Pancreas (tissue), 10 donors: ENCODE measurements around the gene MICB. TPM values are rescaled to one million over a fixed set of nuclear protein-coding genes. Genes with fewer than 3 reads are reported as not detected.

ENCODE experiments used
- ATAC-seq, 4 donors: fragments of 200-7000 bp; cut with Tn5 transposase; one replicate each; pipeline versions ENCODE4 v1.8.0 to v1.9.1; 2020; ENCODE audit warnings: mild to moderate bottlenecking in 4 of 4, moderate library complexity in 4 of 4
- DNase-seq, 6 donors: peaks; one replicate each; pipeline ENCODE4 v3.0.0-alpha.2; 2020
- FAIRE-seq: peaks from 2 replicates; lab custom pipeline; 2012; peaks lifted over from hg19 to GRCh38; lab: Jason Lieb, UNC
- H3K27ac ChIP-seq, 4 donors: fragments of 200-600 bp; sonication (generic); 1 replicate in 3 of 4; 2 replicates in 1 of 4; pipeline versions ENCODE4 v1.5.0 to v1.8.0; 2020
- H3K27me3 ChIP-seq, 4 donors: fragments of 200-600 bp; one replicate each; pipeline ENCODE4 v1.8.0; 2021
- H3K36me3 ChIP-seq, 3 donors: fragments of 200-600 bp; sonication (generic) in 1 of 3; one replicate each; pipeline versions ENCODE4 v1.5.0 to v1.8.0; 2020 to 2021
- H3K4me1 ChIP-seq, 3 donors: fragments of 200-600 bp; one replicate each; pipeline ENCODE4 v1.8.0; 2021
- H3K4me3 ChIP-seq, 4 donors: fragments of 200-600 bp; sonication (generic) in 2 of 4; one replicate each; pipeline versions ENCODE4 v1.5.0 to v1.8.0; 2020 to 2021
- H3K9me3 ChIP-seq, 4 donors: fragments of 200-600 bp; one replicate each; pipeline ENCODE4 v1.8.0; 2021
- CTCF ChIP-seq, 4 donors: fragments of 200-600 bp; sonication (generic) in 3 of 4; IDR thresholded peaks; one replicate each; pipeline versions ENCODE4 v1.5.0 to v1.8.0; 2021; ENCODE audit warnings: antibody characterized with exemption in 4 of 4
- WGBS, 2 donors: extraction: QIAGEN DNeasy Blood & Tissue Kit; methylation state at CpG; one replicate each; pipeline ENCODE4 v1.1.7; 2013; 5-methylcytosine and 5-hydroxymethylcytosine counted together
- intact Hi-C, 3 donors: fragments of 100-400 bp; cut with DNase I; formaldehyde crosslinking; loops; one replicate each; pipeline versions ENCODE4 v1.11.1 to v1.14.2; 2022
- polyA plus RNA-seq, 2 donors: library from polyadenylated mRNA; stranded (reverse); fragments of 200-250 nt; gene quantifications; one replicate each; pipeline ENCODE4 v1.2.3, GENCODE V29; 2013
- total RNA-seq, 6 donors: library from RNA; stranded (reverse); fragmentation: NEBNext Ultra II Directional in 4 of 6; extraction: Animal tissue kit (Norgen Biotek cat#: 25700) in 4 of 6; gene quantifications; one replicate each; pipeline versions ENCODE4 v1.2.1 to v1.2.4, GENCODE V29; 2021 to 2023
- donor health status: healthy with polysubstance abuse.
- donor health status: DM: no; HTN: no; CAD: no; lungs with moderate emphysema.
- donor health status: DM: no; HTN: no; CAD: no.
- donor health status: control.
- donor health status: control.
- donor health status: Bipolar disorder and iron deficiency.
- donor health status: DM: yes; HTN: yes; CAD: no.
- donor health status: DM: no; HTN: no; CAD: no.
- donor health status: DM: no; HTN: no; CAD: no.
- donor health status: DM: yes; HTN: yes; CAD: no.

MICB gene
- total and polyA plus RNA-seq, 8 donors = 0.23 to 1.7 (median 0.51) TPM

GRCh38 chr6:31534011-31534410 lies 36.1 kb downstream of the MICB start:
- ATAC-seq (no peak), FAIRE-seq (no peak), DNase-seq (no peak)
- no peak overlapping the region for H3K27ac ChIP-seq
- 94% methylated on average over 6 of the region's 6 CpGs for WGBS, 2 donors
- no peaks in the 10 kb centered on the region for H3K9me3 ChIP-seq
- TF ChIP-seq CTCF (IDR thresholded peaks at IDR 0.05) = no peak
- H3K36me3 ChIP-seq = peaks cover 17 to 87% (median 59%) of the 10 kb centered on the region in 3 donors
- H3K27me3 ChIP-seq = no peaks in the 10 kb centered on the region
- intact Hi-C loops = no loop called here
- no peak overlapping the region for H3K4me3 ChIP-seq
- H3K4me1 ChIP-seq = peaks cover 8 to 18% (median 15%) of the 10 kb centered on the region in 3 donors

- Histone ChIP-seq H3K4me1 (peaks cover 13 to 21% (median 17%) of the 10 kb centered on the region in 3 donors), H3K4me3 (no peak overlapping the region), H3K27me3 (no peaks in the 10 kb centered on the region), H3K36me3 (peaks cover 17 to 88% (median 60%) of the 10 kb centered on the region in 3 donors), H3K27ac (no peak overlapping the region), H3K9me3 (no peaks in the 10 kb centered on the region)
- intact Hi-C loops = no loop called here
- DNase-seq = no peak
- no peak for TF ChIP-seq CTCF (IDR thresholded peaks at IDR 0.05)
- WGBS, 2 donors = 89% methylated on average over 24 of the region's 24 CpGs
- ATAC-seq = no peak
- no peak for FAIRE-seq
Measured at GRCh38 chr6:31534521-31535040, 36.6 kb downstream of the MICB start.

DNA sequence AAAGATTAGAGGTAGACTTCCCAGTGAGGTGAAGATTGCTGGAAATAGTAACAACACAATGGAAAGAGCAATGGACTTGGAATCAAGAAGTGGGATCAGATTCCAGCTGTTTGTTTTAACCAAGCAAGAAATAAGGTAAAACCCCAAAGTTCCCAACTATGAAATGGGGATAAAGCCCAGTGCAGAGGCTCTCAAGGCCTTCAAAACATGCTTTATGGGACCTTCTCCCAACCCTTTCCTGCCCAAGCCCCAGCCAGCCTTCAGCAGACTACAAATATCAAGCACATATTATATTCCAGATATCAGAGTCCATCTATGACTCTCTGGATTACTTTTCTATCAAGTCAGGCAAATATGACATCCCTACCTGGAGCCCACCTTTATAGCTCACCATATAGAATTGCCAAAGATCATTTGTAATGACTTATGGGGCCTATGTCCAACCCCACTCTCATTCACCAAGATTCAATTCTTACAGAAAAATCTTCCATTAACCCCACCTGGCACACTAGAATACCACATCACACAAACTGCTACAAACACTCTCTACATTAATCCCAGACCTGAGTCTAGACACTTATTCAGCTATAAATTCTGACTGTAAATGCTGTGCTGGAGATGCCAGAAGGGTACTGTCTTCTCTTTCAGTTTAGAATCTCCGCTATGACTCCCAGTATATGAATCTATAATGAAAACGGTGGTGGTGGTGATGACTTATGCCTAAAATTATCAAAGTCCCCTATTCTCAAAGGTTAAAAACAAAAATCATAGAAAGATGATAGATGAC lies 37.8 kb downstream of the MICB start:
- no peak overlapping the region for H3K27ac ChIP-seq
- ATAC-seq (no peak), DNase-seq (no peak), FAIRE-seq (no peak)
- H3K9me3 ChIP-seq = no peaks in the 10 kb centered on the region
- no peaks in the 10 kb centered on the region for H3K27me3 ChIP-seq
- intact Hi-C loops = no loop called here
- H3K36me3 ChIP-seq = peaks cover 17 to 86% (median 61%) of the 10 kb centered on the region in 3 donors
- H3K4me3 ChIP-seq = no peak overlapping the region
- H3K4me1 ChIP-seq = peaks cover 18 to 24% (median 18%) of the 10 kb centered on the region in 3 donors
- 22 to 33% methylated on average over 2 of the region's 2 CpGs for WGBS, 2 donors
- TF ChIP-seq CTCF (IDR thresholded peaks at IDR 0.05) = no peak

- peaks cover 17 to 54% (median 41%) of the 10 kb centered on the region in 3 donors for H3K36me3 ChIP-seq
- peaks cover 22 to 32% (median 22%) of the 10 kb centered on the region in 3 donors for H3K4me1 ChIP-seq
- intact Hi-C loops = no loop called here
- 22 to 30% methylated on average over 6 of the region's 6 CpGs for WGBS, 2 donors
- no peak for TF ChIP-seq CTCF (IDR thresholded peaks at IDR 0.05)
- H3K9me3 ChIP-seq = no peaks in the 10 kb centered on the region
- H3K4me3 ChIP-seq = peak overlapping the region in 2 of 4 donors; percentile 9 to 63
- ATAC-seq (peak in 3 of 4 donors; percentile 24 to 51 (median 35)), FAIRE-seq (no peak), DNase-seq (peak in 5 of 6 donors; percentile 55 to 77 (median 63))
- H3K27ac ChIP-seq = no peak overlapping the region
- H3K27me3 ChIP-seq = no peaks in the 10 kb centered on the region
Measured at GRCh38 chr6:31538805-31539400, 41.0 kb downstream of the MICB start.
